HepG2 (cell line): ENCODE data around the gene SURF1. TPM values are rescaled to one million over a fixed set of nuclear protein-coding genes. Genes with fewer than 3 reads are reported as not detected.

Experiments
- ASH2L ChIP-seq: fragments of 300-600, 200-600 bp; sonication (generic); IDR thresholded peaks from 2 replicates; pipeline ENCODE4 v1.7.0; 2017; ENCODE audit warnings: low read depth, mild to moderate bottlenecking, moderate library complexity, mixed read lengths, low read length; ENCODE audit not compliant: insufficient read length
- ESRRA ChIP-seq: sonication (generic); formaldehyde crosslinking; IDR thresholded peaks from 2 replicates; pipeline ENCODE4 v1.5.1; 2020; ENCODE audit warnings: mild to moderate bottlenecking, low read depth, missing genetic modification reagents
- FOSL1 ChIP-seq: sonication (generic); formaldehyde crosslinking; IDR thresholded peaks from 2 replicates; pipeline ENCODE4 v1.9.0; 2021; ENCODE audit warnings: missing genetic modification reagents, borderline replicate concordance
- GTF3A ChIP-seq: sonication (generic); formaldehyde crosslinking; conservative IDR thresholded peaks from 2 replicates; pipeline ENCODE4 v1.4.0; 2020; ENCODE audit warnings: mild to moderate bottlenecking, missing genetic modification reagents
- KDM3A ChIP-seq: IDR thresholded peaks from 2 replicates; pipeline ENCODE4 v1.6.1; 2018; ENCODE audit warnings: low read depth, missing compliant biosample characterization
- LCORL ChIP-seq, 2 experiments: fragments of 450-650 bp in 1 of 2; sonication (generic) in 1 of 2; formaldehyde crosslinking in 1 of 2; IDR thresholded peaks; 2 replicates each; pipeline versions ENCODE4 v1.5.0 to v1.6.1; 2017 to 2020; ENCODE audit warnings: antibody characterized with exemption in 1 of 2, missing genetic modification reagents in 1 of 2
- MAFG ChIP-seq: sonication (generic); formaldehyde crosslinking; IDR thresholded peaks from 2 replicates; pipeline ENCODE4 v1.5.1; 2020; ENCODE audit warnings: mild to moderate bottlenecking, missing genetic modification reagents
- NFE2L1 ChIP-seq: sonication (generic); formaldehyde crosslinking; IDR thresholded peaks from 2 replicates; pipeline ENCODE4 v1.4.0; 2020; ENCODE audit warnings: missing genetic modification reagents, mild to moderate bottlenecking, borderline replicate concordance
- NFYB ChIP-seq: sonication (generic); formaldehyde crosslinking; IDR thresholded peaks from 2 replicates; pipeline ENCODE4 v1.4.0; 2020; ENCODE audit warnings: missing genetic modification reagents
- PAWR ChIP-seq: sonication (generic); formaldehyde crosslinking; IDR thresholded peaks from 2 replicates; pipeline ENCODE4 v1.4.0; 2020; ENCODE audit warnings: missing genetic modification reagents, mild to moderate bottlenecking, borderline replicate concordance
- SNAI1 ChIP-seq: sonication (generic); formaldehyde crosslinking; IDR thresholded peaks from 2 replicates; pipeline ENCODE4 v1.5.0; 2020; ENCODE audit warnings: mild to moderate bottlenecking, missing genetic modification reagents, borderline replicate concordance
- SRSF1 ChIP-seq: fragments of 200-400 bp; formaldehyde crosslinking; optimal IDR thresholded peaks from 2 replicates; pipeline ENCODE3; 2017; ENCODE audit warnings: mild to moderate bottlenecking, low read depth, low read length, moderate library complexity
- ZKSCAN8 ChIP-seq: IDR thresholded peaks from 2 replicates; pipeline ENCODE4 v1.6.1; 2016; ENCODE audit warnings: borderline replicate concordance, missing genetic modification reagents, missing compliant biosample characterization
- ZNF12 ChIP-seq: sonication (generic); formaldehyde crosslinking; IDR thresholded peaks from 2 replicates; pipeline ENCODE4 v1.5.0; 2020; ENCODE audit warnings: missing genetic modification reagents
- ZNF557 ChIP-seq: sonication (generic); formaldehyde crosslinking; IDR thresholded peaks from 2 replicates; pipeline ENCODE4 v1.4.0; 2020; ENCODE audit warnings: missing genetic modification reagents
- ZNF672 ChIP-seq: sonication (generic); formaldehyde crosslinking; IDR thresholded peaks from 2 replicates; pipeline ENCODE4 v1.8.1; 2022; ENCODE audit warnings: missing genetic modification reagents
- ZNF850 ChIP-seq: sonication (generic); formaldehyde crosslinking; conservative IDR thresholded peaks from 2 replicates; pipeline ENCODE4 v1.9.0; 2021; ENCODE audit warnings: mild to moderate bottlenecking, missing genetic modification reagents
- ZSCAN25 ChIP-seq: sonication (generic); formaldehyde crosslinking; IDR thresholded peaks from 2 replicates; pipeline ENCODE4 v1.8.0; 2022; ENCODE audit warnings: mild to moderate bottlenecking, missing genetic modification reagents
- polyA plus RNA-seq, 8 experiments: library from polyadenylated mRNA; depleted of rRNA in 3 of 8; stranded (reverse) in 7 of 8; unstranded in 1 of 8; fragments of >200 nt; fragmentation: Illumina TruSeq in 4 of 8; extraction: Trizol in 4 of 8; gene quantifications; 2 replicates each; pipeline versions ENCODE4 v1.2.1 to v1.2.3, GENCODE V29; 2011 to 2016; ENCODE audit warnings: low read depth in 4 of 8, missing spikeins in 1 of 8, mixed read lengths in 1 of 8; ENCODE audit not compliant: insufficient read depth in 1 of 8
- total RNA-seq, 5 experiments: library from RNA; depleted of rRNA; stranded (reverse); fragments of >200 nt; fragmentation: Illumina TruSeq; extraction: Trizol; gene quantifications; 2 replicates each; pipeline ENCODE4 v1.2.3, GENCODE V29; 2016; ENCODE audit warnings: low read depth in 1 of 5
- TF ChIP-seq, protein P1 (sequence below): sonication (generic); formaldehyde crosslinking; IDR thresholded peaks from 2 replicates; pipeline ENCODE4 v1.8.0; 2022; ENCODE audit warnings: missing genetic modification reagents, mild to moderate bottlenecking, moderate library complexity, borderline replicate concordance
- TF ChIP-seq, protein P2 (sequence below): sonication (generic); formaldehyde crosslinking; IDR thresholded peaks from 2 replicates; pipeline ENCODE4 v1.8.0; 2022; ENCODE audit warnings: missing genetic modification reagents, mild to moderate bottlenecking, inconsistent platforms, borderline replicate concordance
- TF ChIP-seq, protein P3 (sequence below): sonication (generic); formaldehyde crosslinking; conservative IDR thresholded peaks from 2 replicates; pipeline ENCODE4 v1.8.0; 2022; ENCODE audit warnings: missing genetic modification reagents
- TF ChIP-seq, protein P4 (sequence below): sonication (generic); formaldehyde crosslinking; IDR thresholded peaks from 2 replicates; pipeline ENCODE4 v1.8.0; 2022; ENCODE audit warnings: mild to moderate bottlenecking, missing genetic modification reagents, moderate library complexity

SURF1 gene
- total and polyA plus RNA-seq, 2 of the 13 experiments (the other 11 are each of a cell fraction or from before 2014, with no cell fraction given) = 17.8 to 40.7 TPM

DNA sequence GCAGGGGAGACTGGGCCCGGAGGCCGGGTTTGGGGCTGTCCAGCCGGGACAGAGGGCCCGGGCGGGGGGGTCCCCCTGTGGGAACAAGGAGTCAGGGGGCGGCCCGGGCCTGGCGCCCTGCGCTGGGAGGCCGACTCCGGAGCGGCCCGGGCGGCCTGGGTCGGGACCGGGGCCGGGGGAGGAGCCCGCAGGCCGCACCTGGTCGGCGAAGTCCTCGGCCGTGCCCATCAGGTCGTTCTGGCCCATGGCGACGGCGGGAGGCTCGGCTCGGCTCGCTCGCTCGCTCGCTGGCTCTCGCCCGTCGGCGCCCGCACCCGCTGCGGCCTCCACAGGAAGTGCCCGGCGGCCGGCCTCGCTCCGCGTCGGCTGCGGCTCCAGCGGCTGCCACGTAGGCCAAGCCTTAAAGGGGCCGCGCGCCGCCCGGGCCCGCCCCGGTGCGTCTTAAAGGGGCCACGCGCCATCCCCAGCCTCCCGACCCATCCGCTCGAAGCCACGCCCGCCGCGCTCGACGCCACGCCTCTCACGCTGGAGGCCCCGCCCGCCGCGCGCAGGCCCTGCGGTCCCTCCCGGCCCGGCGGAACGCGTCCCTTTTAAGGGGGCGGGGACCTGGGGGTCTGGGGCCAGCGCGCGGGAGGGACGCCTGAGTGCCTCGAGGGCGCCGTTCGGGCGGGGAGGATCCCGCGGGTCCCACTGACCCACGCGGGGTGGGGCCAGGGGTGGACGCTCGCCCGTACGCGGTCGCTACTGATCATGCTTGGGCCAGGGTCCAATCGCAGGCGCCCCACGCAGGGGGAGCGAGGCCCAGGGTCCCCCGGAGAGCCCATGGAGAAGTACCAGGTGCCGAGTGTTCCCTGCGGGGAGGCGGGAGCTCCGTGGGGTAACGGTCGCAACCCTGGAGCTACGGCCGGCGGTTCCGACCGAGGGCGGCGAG, 19.7 kb upstream of the SURF1 start, which contains the start of the genes STKLD1 and SURF4 (continued):
- TF ChIP-seq, protein P1, sequence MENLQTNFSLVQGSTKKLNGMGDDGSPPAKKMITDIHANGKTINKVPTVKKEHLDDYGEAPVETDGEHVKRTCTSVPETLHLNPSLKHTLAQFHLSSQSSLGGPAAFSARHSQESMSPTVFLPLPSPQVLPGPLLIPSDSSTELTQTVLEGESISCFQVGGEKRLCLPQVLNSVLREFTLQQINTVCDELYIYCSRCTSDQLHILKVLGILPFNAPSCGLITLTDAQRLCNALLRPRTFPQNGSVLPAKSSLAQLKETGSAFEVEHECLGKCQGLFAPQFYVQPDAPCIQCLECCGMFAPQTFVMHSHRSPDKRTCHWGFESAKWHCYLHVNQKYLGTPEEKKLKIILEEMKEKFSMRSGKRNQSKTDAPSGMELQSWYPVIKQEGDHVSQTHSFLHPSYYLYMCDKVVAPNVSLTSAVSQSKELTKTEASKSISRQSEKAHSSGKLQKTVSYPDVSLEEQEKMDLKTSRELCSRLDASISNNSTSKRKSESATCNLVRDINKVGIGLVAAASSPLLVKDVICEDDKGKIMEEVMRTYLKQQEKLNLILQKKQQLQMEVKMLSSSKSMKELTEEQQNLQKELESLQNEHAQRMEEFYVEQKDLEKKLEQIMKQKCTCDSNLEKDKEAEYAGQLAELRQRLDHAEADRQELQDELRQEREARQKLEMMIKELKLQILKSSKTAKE (CRISPR knock-in tag) = no peak
- TF ChIP-seq, protein P2, sequence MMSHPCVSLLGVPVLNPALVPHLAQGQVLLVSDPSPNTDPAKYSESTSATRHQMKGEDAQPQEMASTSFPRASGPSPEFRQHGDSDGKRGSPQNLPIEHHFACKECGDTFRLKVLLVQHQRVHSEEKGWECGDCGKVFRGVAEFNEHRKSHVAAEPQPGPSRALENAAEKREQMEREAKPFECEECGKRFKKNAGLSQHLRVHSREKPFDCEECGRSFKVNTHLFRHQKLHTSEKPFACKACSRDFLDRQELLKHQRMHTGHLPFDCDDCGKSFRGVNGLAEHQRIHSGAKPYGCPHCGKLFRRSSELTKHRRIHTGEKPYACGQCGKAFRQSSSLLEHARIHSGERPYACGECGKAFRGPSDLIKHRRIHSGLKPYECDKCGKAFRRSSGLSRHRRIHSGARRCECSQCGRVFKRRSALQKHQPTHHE = no peak
- TF ChIP-seq ZNF12 (CRISPR knock-in tag) (0 out of 2 replicates have a peak, but pooled peaks have one; percentile 9), FOSL1 (no peak), GTF3A (CRISPR knock-in tag) (no peak; the same call in 1 of the 2 replicates), ZNF672 (CRISPR knock-in tag) (no peak), ZKSCAN8 (CRISPR knock-in tag) (no peak), SRSF1 (peak; percentile 53), SNAI1 (no peak), ZSCAN25 (CRISPR knock-in tag) (no peak), ZNF557 (CRISPR knock-in tag) (no peak), KDM3A (CRISPR knock-in tag) (no peak), MAFG (CRISPR knock-in tag) (no peak), LCORL (IDR thresholded peaks at IDR 0.05) (no peak), LCORL (CRISPR knock-in tag; IDR thresholded peaks at IDR 0.05) (no peak), ZNF850 (CRISPR knock-in tag) (0 out of 2 replicates have a peak, but pooled peaks have one; percentile 51), NFYB (CRISPR knock-in tag) (peak; percentile 69), ASH2L (peak; percentile 9), ESRRA (CRISPR knock-in tag) (0 out of 2 replicates have a peak, but pooled peaks have one; percentile 22), PAWR (no peak), NFE2L1 (no peak)
- TF ChIP-seq, protein P3, sequence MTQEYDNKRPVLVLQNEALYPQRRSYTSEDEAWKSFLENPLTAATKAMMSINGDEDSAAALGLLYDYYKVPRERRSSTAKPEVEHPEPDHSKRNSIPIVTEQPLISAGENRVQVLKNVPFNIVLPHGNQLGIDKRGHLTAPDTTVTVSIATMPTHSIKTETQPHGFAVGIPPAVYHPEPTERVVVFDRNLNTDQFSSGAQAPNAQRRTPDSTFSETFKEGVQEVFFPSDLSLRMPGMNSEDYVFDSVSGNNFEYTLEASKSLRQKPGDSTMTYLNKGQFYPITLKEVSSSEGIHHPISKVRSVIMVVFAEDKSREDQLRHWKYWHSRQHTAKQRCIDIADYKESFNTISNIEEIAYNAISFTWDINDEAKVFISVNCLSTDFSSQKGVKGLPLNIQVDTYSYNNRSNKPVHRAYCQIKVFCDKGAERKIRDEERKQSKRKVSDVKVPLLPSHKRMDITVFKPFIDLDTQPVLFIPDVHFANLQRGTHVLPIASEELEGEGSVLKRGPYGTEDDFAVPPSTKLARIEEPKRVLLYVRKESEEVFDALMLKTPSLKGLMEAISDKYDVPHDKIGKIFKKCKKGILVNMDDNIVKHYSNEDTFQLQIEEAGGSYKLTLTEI (CRISPR knock-in tag) = no peak
- TF ChIP-seq, protein P4, sequence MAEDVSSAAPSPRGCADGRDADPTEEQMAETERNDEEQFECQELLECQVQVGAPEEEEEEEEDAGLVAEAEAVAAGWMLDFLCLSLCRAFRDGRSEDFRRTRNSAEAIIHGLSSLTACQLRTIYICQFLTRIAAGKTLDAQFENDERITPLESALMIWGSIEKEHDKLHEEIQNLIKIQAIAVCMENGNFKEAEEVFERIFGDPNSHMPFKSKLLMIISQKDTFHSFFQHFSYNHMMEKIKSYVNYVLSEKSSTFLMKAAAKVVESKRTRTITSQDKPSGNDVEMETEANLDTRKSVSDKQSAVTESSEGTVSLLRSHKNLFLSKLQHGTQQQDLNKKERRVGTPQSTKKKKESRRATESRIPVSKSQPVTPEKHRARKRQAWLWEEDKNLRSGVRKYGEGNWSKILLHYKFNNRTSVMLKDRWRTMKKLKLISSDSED (CRISPR knock-in tag) = no peak
